ENCODE measurements around the gene KLF2. TPM values are rescaled to one million over a fixed set of nuclear protein-coding genes. Genes with fewer than 3 reads are reported as not detected.

Gene KLF2
- total RNA-seq, 1 experiment from 2014 or later: 6.6 TPM

- CTCF ChIA-PET: no interaction called here
- H3K27ac ChIP-seq (ENCODE audit: low read length): no peak overlapping the region
- H3K9me2 ChIP-seq (replicated peaks; ENCODE audit: low read length): no peaks in the 10 kb centered on the region
- no peak overlapping the region for H2AFZ ChIP-seq (ENCODE audit: low read length)
- H3F3A ChIP-seq (ENCODE audit: low read length, unreplicated experiment): no peaks in the 10 kb centered on the region
- intact Hi-C loops (cut with micrococcal nuclease): no loop called here
- no peaks in the 10 kb centered on the region for H4K20me1 ChIP-seq (ENCODE audit: low read length)
- no peak overlapping the region for H3K4me2 ChIP-seq (ENCODE audit: low read length)
- no peaks in the 10 kb centered on the region for H3K27me3 ChIP-seq (ENCODE audit: low read length)
- no peaks in the 10 kb centered on the region for H3K79me2 ChIP-seq (ENCODE audit: low read length)
- POLR2A ChIA-PET (ENCODE audit: unreplicated experiment): no interaction called here
- no peaks in the 10 kb centered on the region for H3K36me3 ChIP-seq (ENCODE audit: low read depth, low read length)
- DNase-seq (no peak), ATAC-seq (no peak)
- H3K4me3 ChIP-seq (ENCODE audit: low read length): no peak overlapping the region
- no TSS peak for BruUV-seq (replicated peaks)
- peaks cover 26% of the 10 kb centered on the region for H3K4me1 ChIP-seq (ENCODE audit: insufficient read depth, low read length)
- no peaks in the 10 kb centered on the region for H3K9me3 ChIP-seq (ENCODE audit: low read length)
- H3K9ac ChIP-seq (ENCODE audit: low read length): no peak overlapping the region
- TF ChIP-seq CTCF (conservative IDR thresholded peaks at IDR 0.05; ENCODE audit: low read depth, low read length) (no peak), EZH2 (IDR thresholded peaks at IDR 0.05; ENCODE audit: low read length, unreplicated experiment) (no peak), EZH2phosphoT487 (IDR thresholded peaks at IDR 0.05; ENCODE audit: borderline replicate concordance, low read length) (no peak)
Measured at GRCh38 chr19:16336571-16336970, 11.9 kb downstream of the KLF2 start.

DNA sequence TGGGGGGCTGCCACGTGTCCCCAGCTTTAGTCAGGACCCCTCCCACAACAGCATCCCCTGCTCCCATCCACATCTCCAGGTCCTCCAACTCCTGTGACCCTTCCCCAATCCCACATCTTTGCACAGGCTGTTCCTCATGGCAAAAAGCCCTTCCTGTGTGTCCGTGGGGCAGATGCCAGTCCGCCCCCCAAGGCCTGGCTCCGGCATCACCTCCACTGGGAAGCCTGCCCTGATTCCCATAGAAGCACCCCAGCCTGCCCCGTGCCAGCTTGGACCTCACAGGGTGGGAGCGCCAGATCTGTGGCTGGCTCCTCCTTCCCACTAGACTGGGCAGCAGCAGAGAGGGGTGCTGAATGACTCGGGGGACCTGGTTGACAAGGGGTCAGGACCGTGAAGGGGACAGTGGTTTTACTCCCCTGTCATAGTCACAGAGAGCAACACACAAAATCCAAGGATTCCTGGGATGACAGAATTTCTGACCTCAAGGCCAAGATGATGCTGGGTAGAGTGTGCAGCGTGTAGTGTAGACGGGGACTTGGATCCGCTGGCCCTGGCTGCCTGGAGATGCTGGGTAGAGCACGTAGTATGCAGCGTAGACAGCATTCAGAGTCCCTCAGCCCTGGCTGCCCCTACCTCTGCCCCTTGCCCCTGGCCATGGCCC lies 13.3 kb downstream of the KLF2 start:
- no peaks in the 10 kb centered on the region for H3K9me3 ChIP-seq (ENCODE audit: low read length)
- H3F3A ChIP-seq (ENCODE audit: low read length, unreplicated experiment): no peaks in the 10 kb centered on the region
- peak overlapping the region; percentile 77 for H3K27ac ChIP-seq (ENCODE audit: low read length)
- DNase-seq: no peak
- no peak; the same call in 1 of the 2 replicates for ATAC-seq
- peak overlapping the region; percentile 66 for H3K4me2 ChIP-seq (ENCODE audit: low read length)
- intact Hi-C loops (cut with micrococcal nuclease): no loop called here
- no peaks in the 10 kb centered on the region for H3K9me2 ChIP-seq (replicated peaks; ENCODE audit: low read length)
- no TSS peak for BruUV-seq (replicated peaks)
- peaks cover 22% of the 10 kb centered on the region for H3K4me1 ChIP-seq (ENCODE audit: insufficient read depth, low read length)
- H3K79me2 ChIP-seq (ENCODE audit: low read length): no peaks in the 10 kb centered on the region
- TF ChIP-seq EZH2 (IDR thresholded peaks at IDR 0.05; ENCODE audit: low read length, unreplicated experiment) (no peak), CTCF (conservative IDR thresholded peaks at IDR 0.05; ENCODE audit: low read depth, low read length) (no peak), EZH2phosphoT487 (IDR thresholded peaks at IDR 0.05; ENCODE audit: borderline replicate concordance, low read length) (no peak)
- no peaks in the 10 kb centered on the region for H3K27me3 ChIP-seq (ENCODE audit: low read length)
- POLR2A ChIA-PET (ENCODE audit: unreplicated experiment): no interaction called here
- H3K36me3 ChIP-seq (ENCODE audit: low read depth, low read length): no peaks in the 10 kb centered on the region
- no peak overlapping the region for H3K4me3 ChIP-seq (ENCODE audit: low read length)
- peak overlapping the region; percentile 76 for H2AFZ ChIP-seq (ENCODE audit: low read length)
- H4K20me1 ChIP-seq (ENCODE audit: low read length): no peaks in the 10 kb centered on the region
- no peak overlapping the region; the same call in 1 of the 2 replicates for H3K9ac ChIP-seq (ENCODE audit: low read length)
- CTCF ChIA-PET: interaction anchor here (0.7 to 1.0 kb wide), 2 partner anchors 39 to 45 kb away, joined by 3 to 4 read pairs; no protein-coding TSS in a partner anchor

Data from PC-3 (cell line).